Frontal cortex (tissue), 4 donors: ENCODE data around the gene AP1S1. TPM values are rescaled to one million over a fixed set of nuclear protein-coding genes. Genes with fewer than 3 reads are reported as not detected.
"Not testable (repeated sequence)": the region's sequence is repeated elsewhere in the genome, so short reads cannot be mapped to it uniquely, and the experiment has no call there.

Source experiments
- DNase-seq, 2 donors: peaks; one replicate each; pipeline ENCODE4 v3.0.0; 2012; ENCODE audit warnings: low spot score in 2 of 2
- FAIRE-seq: peaks from 2 replicates; lab custom pipeline; 2012; peaks lifted over from hg19 to GRCh38; lab: Jason Lieb, UNC
- total RNA-seq: library from RNA; depleted of rRNA; stranded (reverse); fragments of >200 nt; gene quantifications from one replicate; pipeline ENCODE4 v1.2.3, GENCODE V29; 2014
- donor health status: control.
- donor health status: control.
- donor health status: control.

The AP1S1 gene
- total RNA-seq, 1 donor from 2014 or later, result 139 TPM

DNA sequence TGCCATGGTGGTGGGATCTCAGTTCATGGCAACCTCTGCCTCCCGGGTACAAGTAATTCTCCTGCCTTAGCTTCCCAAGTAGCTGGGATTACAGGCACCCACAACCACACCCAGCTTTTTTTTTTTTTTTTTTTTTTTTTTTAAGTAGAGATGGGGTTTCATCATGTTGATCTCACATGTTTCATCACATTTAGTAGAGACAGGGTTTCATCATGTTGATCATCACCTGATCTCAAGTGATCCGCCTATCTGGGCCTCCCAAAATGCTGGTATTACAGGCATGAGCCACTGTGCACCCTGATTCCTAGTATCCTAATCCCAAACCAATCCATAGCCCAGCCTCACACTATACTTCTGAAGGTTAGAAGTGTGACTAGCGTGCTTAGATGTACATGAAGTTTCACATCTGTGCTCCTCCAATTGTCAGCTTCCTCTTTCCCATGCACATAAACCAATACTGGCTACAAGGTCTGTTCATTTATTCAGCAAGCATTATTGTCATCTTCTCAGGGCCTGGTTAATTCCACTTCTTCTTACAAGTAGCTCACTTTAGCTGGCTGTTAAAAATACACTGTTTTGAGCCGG, 32.7 kb downstream of the AP1S1 start:
- no peak for DNase-seq
- FAIRE-seq, result no peak

DNA sequence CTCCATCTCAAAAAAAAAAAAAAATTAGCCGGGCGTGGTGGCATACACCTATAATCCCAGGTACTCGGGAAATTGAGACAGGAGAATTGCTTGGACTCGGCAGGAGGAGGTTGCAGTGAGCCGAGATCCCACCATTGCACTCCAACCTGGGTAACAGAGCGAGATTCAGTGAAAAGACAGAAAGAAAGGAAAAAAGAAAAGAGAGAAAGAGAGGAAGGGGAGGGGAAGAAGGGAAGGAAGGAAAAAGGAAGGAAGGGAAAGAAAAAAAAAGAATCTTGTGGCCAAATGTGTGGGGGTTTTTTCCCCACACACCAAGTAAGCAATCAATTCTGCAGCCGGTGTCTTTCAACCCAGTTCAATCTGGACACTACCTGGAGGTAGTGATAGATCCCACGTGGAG, 34.8 kb downstream of the AP1S1 start:
- no peak for FAIRE-seq
- no peak for DNase-seq

DNA sequence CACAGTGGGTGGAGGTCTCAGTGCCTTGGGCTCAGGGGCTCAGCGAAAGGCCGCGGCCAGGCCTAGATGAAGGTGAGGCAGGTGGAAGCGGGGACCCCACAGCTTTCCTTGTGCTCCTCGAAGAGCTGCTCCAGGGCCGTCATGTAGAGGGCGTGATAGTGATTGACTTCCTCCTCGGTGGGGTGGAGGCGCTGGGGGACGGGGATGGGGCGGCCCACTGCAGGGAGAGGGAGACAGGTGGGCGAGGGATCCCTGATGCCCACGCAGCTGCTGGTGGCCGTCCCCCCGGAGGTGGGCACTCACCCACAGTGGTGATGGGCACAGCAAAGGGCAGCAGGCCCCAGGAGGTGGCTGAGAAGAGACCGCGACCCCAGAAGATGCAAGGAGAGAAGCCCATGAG, 41.6 kb downstream of the AP1S1 start:
- no peak for FAIRE-seq
- no peak for DNase-seq

DNA sequence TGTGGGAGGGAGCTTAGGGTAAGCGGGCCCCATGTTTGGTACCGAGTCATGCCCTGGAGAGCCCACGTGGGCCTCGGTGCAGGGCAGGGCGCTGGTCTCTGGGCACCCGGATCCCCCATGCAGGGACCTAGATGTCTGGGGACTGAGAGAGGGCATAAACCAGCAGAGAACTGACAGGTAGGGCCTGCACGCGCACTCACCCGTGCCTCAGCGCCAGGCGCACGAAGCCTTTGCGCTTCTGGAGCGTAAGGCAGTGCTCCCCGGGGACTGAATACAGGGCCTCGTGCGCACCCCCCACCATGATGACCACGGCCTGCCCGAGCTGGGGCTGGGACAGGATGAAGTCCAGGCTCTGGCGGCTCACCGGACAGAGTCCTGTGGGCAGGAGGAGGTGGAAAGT, 43.7 kb downstream of the AP1S1 start:
- DNase-seq (no peak), FAIRE-seq (no peak)

DNA sequence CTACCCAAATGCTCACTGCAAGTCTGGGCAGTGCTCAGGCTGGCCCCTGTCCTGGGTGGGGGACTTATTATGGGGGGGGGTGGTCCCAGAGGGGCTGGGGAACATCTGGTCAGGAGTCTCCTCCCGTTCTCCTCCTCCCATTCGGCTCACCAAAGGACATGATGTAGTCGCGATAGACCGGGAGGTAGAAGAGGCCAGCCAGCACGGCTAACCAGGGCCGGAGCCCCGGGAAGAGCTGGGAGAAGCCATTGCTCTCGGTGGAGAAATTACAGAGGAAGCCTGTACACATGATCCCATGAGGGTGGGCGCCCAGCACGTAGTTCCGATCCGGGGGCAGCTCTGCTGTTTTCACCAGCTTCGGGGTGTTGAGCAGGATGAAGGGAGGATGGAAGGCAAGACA, 44.2 kb downstream of the AP1S1 start:
- FAIRE-seq (no peak), DNase-seq (no peak)

DNA sequence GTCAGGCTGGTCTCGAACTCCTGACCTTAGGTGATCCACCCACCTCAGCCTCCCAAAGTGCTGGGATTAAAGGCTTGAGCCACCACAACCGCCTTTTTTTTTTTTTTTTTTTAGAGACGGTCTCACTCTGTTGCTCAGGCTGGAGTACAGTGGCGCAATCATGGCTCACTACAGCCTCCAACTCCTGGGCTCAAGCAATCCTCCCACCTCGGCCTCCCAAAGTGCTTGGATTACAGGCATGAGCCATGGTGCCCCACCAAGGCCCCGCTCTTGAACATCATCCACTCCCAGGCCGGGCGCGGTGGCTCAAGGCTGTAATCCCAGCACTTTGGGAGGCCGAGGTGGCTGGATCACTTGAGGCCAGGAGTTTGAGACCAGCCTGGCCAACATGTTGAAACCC, 45.2 kb downstream of the AP1S1 start:
- not testable (repeated sequence) for DNase-seq, FAIRE-seq

DNA sequence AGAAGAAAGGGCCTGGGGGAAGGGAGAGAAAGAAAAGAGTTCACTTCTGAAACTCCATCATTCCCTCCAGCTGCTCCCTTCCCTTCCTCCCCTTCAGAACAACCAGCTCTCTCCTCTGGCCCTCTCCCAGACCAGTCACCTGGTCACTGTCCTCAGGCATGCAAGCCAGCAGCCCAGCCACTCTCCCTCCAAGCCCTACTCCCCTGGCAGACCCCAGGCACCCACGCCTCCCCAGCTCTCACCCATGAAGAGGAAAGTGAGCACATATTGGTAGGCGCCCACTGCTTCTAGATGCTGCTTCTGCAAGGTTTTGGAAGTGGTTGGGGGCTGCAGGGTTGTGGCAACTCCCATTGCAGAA, 46.2 kb downstream of the AP1S1 start:
- DNase-seq (no peak), FAIRE-seq (no peak)

DNA sequence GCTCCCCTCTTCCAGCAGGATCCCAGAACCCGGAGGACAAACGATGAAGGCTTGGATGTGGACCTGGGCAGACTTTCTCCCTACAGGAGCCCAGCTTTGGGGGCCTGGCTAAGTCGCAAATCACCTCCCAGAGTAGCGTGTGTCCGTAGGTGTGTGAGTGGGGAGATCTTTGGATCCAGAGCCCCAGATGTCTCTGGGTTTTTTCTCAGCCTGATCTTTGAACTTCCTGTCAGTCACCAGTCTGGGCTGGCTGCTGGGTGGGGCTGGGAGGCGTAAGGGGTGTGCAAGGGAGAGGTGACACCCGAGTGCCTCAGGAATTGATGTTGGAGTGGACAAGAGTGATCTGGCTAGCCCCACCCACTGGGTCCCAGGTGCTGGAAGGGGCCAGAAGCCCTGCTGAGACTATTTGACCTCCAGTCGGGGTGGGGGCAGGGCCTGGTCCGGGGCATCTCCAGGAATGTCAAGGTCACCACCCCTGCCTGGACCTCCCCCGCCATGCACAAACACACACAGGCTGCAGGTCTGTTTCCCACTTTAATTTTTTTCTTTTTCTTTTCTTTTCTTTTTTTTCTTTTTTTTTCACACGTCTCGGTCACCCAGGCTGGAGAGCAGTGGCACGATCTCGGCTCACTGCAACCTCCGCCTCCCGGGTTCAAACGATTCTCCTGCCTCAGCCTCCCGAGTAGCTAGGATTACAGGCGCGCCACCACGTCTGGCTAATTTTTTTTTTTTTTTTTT, 46.8 kb downstream of the AP1S1 start, which contains the start of gene MOGAT3:
MOGAT3 (minus strand) TSS at position 175 of the 738 bp plus-strand sequence. CDS start 182 bp downstream, outside the sequence.
- no peak for DNase-seq
- FAIRE-seq, result no peak

DNA sequence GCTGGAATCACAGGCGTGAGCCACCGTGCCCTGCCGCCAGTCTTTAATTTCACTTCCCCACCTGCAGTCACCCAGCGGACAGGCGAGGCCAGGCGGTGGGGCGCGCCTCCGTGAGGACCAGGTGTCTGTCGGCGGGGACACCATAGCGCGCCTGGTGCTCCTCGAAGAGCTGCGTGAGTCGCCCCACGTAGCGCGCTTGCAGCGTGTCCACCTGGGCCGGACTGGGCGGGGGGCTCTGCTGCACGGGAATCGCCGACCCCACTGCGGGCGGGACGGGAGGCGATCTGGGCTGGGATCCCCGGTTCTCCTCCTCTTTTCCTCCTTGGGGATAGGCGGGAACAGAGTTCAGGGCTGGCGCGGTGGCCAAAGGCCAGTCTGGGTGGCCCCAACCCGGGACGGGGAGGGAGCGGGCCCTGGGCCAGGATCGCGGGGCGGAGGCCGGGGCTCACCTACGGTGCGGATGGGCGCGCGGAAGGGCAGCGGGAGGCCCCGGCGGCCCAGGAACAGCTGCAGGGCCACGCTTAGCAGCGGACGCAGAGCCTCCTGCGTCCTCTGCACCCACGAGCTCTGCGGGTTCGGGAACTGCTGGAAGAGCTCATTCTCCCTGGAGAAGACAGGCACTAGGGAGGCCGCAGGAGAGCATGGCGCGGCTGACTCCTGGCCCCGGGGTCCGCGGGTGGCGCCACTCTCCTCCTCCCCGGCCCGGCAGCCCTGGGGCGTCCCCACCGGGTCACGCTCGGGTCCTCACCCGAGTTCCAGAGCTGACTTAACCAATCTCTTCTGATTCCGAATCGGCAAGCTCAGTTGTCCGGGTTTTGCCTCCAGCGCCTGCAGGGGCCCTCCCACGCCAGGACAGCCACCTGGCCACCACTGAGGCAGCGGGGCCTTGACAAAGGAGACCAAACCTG, 47.7 kb downstream of the AP1S1 start:
- no peak for DNase-seq

DNA sequence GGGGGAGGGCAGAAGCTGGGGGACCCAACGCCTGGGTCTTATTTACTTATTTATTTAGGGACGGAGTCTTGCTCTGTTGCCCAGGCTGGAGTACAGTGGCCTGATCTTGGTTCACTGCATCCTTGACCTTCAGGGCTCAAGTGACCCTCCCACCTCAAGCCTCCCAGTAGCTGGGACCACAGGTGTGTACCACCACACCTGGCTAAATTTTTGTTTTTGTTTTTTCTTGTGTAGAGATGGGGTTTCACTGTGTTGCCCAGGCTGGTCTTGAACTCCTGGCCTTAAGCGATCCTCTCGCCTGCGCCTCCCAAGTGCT, 48.3 kb downstream of the AP1S1 start:
- DNase-seq (no peak), FAIRE-seq (no peak)

More for the DNA sequence above, 47.7 kb downstream of the AP1S1 start:
- FAIRE-seq, result no peak

DNA sequence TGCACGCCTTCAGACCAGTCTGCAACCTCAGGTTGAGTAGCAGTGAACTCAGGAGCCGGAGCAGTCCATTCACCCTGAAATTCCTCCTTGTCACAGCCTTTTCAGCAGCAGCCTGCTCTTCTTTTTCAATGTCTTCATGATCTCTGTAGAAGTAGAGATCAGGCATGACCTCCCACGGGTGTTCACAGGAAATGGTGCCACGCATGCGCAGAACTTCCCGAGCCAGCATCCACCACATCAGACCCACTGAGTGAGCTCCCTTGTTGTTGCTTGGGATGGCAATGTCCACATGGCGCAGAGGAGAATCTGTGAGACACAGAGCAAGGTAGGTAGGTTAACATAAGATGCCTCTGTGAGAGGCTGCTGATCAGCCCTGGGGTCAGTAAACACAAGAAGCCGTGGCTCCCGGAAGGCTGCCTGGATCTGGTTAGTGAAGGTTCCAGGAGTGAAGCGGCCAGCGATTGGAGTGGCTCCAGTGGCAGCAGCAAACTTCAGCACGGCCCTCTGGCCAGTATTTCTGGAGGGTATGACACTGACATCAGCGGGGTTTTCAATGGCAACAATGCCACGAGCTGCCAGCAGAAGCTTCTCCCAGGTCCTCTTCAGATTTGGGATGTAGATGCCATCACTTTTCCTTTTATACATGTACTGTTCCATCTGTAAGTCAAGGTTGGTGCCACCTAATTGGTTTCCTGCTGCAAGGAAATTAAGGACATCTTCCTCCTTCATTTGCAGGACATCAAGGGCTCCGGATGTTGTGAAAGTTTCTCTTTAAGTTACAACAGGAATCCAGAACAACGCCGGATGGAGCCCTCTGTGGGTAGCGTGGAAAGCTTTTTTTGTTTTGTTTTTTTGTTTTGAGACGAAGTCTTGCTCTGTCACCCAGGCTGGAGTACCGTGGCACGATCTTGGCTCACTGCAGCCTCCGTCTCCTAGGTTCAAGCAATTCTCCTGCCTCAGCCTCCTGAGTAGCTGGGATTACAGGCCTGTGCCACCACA, 49.8 kb downstream of the AP1S1 start:
- not testable (repeated sequence) for FAIRE-seq, DNase-seq

DNA sequence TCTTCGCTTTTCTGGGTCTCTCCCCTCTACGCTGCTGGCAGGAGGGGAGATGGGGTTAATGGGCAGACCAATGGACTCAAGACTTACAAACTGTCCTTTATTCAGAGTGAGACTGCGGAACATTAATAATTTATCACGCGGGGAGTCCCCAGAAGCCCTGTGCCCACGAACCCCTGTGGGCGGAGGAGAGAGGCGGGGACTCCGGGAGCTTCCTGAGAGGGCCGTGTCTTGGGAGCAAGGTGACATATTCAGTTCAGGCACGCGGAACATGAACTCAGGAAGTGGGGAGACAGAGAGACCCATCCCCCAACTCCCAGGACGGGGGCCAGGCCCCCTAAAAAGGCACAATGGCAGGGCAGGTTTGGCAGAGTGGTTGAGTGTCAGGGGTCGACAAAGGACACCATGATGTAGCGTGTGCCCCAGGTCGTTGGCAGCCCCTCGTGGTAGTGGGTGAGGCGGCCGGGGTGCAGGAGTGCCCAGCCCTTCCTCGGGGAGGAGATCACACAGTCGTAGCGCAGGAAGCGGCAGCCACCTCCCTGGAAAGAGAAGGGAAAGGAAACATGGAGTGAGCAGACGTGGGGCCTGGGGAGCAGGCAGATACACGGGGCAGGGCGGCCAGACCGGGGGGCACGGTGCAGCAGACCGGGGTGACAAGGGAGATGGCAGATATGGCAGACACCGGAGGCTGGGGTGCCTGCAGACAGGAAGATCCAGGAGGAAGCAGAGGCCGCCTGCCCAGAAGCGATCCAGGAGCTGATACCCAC, 51.8 kb downstream of the AP1S1 start:
- FAIRE-seq (no peak), DNase-seq (no peak)

DNA sequence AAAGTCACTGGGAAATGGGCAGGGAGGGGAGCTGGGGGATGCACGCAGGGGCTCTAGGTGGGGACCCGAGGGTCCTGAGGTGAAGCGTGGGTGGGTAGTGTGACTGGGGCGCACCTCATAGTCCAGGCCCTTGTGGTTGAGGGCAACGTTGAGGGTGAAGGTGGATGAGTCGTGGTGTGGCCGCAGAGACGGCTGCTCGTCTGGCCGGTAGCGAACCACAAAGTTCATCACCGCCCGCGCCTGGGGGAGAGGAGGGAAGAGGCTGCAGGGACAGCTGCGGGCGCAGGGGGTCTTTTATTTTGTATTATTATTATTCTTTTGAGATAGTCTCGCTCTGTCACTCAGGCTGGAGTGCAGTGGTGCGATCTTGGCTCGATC, 52.4 kb downstream of the AP1S1 start:
- DNase-seq, result no peak
- FAIRE-seq, result no peak

DNA sequence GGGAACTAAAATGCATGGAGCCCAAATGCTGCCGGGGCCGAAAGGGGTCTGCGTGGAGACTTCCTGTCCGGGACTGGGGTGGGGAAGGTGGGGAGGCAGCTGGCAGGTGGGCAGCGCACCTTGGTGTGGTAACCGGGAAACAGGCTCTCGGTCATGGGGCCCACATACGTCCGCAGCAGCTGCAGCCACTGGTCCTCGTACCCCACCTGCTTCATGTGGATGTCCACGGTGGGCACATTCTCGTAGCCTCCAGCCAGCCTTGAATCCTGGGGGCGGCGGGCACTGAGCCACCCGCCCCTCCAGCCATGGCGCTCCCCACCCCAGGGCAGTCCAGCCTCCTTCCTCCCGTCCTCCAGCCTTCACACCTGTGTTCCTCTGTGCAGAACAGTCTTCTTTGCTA, 53.2 kb downstream of the AP1S1 start:
- FAIRE-seq (no peak), DNase-seq (no peak)

DNA sequence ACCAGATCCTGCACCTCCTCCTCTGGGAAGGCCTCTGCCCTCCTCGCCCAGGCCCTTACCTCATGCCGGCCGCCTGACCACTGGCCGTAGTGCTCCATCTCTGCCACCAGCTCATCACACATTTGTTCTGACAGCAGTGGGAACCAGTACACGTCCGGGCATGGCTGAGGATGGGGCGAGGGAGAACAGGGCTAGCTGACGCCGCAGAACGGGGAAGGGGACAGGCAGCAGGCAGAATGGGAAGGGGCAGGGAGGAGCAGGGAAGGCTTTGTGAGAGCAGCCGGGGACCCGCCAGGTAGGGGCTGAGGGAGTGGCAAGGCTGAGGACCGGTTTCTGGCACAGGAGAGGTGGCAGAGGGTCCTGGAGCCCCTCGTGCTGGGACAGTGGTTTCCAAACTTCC, 54.5 kb downstream of the AP1S1 start:
- FAIRE-seq (no peak), DNase-seq (no peak)

DNA sequence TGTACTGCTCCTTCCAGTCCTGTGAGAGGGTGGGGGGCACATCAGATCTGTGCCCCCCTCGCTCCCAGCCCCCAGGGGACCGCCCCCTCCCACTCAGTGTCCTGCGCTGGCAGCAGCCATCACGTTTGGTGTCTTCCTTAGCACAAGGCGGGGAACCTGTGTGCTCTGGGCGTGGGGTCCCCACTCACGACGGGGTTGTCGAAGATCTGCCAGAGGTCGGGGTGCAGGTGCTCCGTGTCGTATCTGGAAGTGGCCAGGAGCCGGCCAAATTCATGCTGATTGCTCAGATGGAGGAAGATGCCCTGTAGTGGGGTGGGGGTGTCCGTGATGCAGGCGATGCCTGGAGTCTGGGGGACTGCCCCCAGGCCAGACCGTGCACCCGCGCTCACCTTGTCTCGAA, 55.9 kb downstream of the AP1S1 start:
- DNase-seq, result no peak
- no peak for FAIRE-seq
